Measurements from ENCODE around the gene MEX3B.

- TF ChIP-seq CTCF (IDR thresholded peaks at IDR 0.05) (no peak), POLR2A (IDR thresholded peaks at IDR 0.05) (no peak)
These were observed 25.0 kb downstream of the MEX3B start for GRCh38 chr15:82020625-82021394.
